ENCODE results near the gene CNTNAP3B.
"Not testable (repeated sequence)": the region's sequence is repeated elsewhere in the genome, so short reads cannot be mapped to it uniquely, and the experiment has no call there.

Gene CNTNAP3B

GRCh38 chr9:41974906-41975305 is 154.3 kb downstream of the CNTNAP3B start:
- DNase-seq, result not testable (repeated sequence)

GRCh38 chr9:41953007-41953406 is 176.2 kb downstream of the CNTNAP3B start:
- DNase-seq, result not testable (repeated sequence)

- DNase-seq, result not testable (repeated sequence)
Measured at GRCh38 chr9:41941738-41942137, 187.5 kb downstream of the CNTNAP3B start.

- not testable (repeated sequence) for DNase-seq
Measured at GRCh38 chr9:41938143-41938542, 191.1 kb downstream of the CNTNAP3B start.

GRCh38 chr9:41935727-41936126 is 193.5 kb downstream of the CNTNAP3B start:
- not testable (repeated sequence) for DNase-seq

- not testable (repeated sequence) for DNase-seq
Measured at GRCh38 chr9:41929172-41929571, 200.1 kb downstream of the CNTNAP3B start.

GRCh38 chr9:41917374-41917773 is 211.9 kb downstream of the CNTNAP3B start:
- DNase-seq, result not testable (repeated sequence)

- not testable (repeated sequence) for DNase-seq
Measured at GRCh38 chr9:41905488-41905887, 223.7 kb downstream of the CNTNAP3B start.

GRCh38 chr9:41902762-41903161 is 226.5 kb downstream of the CNTNAP3B start:
- DNase-seq, result not testable (repeated sequence)

- not testable (repeated sequence) for DNase-seq
Measured at GRCh38 chr9:41898720-41899343, 230.4 kb downstream of the CNTNAP3B start.

- not testable (repeated sequence) for DNase-seq
Measured at GRCh38 chr9:41874557-41874956, 254.7 kb downstream of the CNTNAP3B start.

GRCh38 chr9:41855422-41855821 is 273.8 kb downstream of the CNTNAP3B start:
- not testable (repeated sequence) for DNase-seq

- not testable (repeated sequence) for DNase-seq
Measured at GRCh38 chr9:41851848-41852740, 277.1 kb downstream of the CNTNAP3B start.

GRCh38 chr9:41847829-41848228 is 281.4 kb downstream of the CNTNAP3B start:
- DNase-seq, result not testable (repeated sequence)

Measured in DMS 273 treated with DMSO at 0.1 percent for 48 hours (cell line).